RWPE1 (cell line): ENCODE results near the gene ARMC3.

Experiments
- CTCF ChIA-PET: fragments of 350-600 bp; sonication (Branson Sonifier 250); formaldehyde crosslinking; extraction: SDS; loops from one replicate; lab custom pipeline; 2021; lab: Yijun Ruan, JAX
- POLR2A ChIA-PET: fragments of 400-600 bp; formaldehyde crosslinking; extraction: SDS; loops from one replicate; lab custom pipeline; 2020; ENCODE audit warnings: antibody characterized with exemption; ENCODE audit not compliant: low non-redundant PET; lab: Yijun Ruan, JAX
- DNase-seq: peaks from one replicate; pipeline ENCODE4 v3.0.0; 2012; ENCODE audit warnings: low spot score
- H3K27ac ChIP-seq: fragments of 450-650 bp; 2 replicates; pipeline ENCODE4 v1.5.1; 2017
- TF ChIP-seq, protein P1 (sequence below): fragments of 450-650 bp; conservative IDR thresholded peaks from 2 replicates; pipeline ENCODE4 v1.5.1; 2017; ENCODE audit warnings: low read depth, mild to moderate bottlenecking

ARMC3 gene

DNA sequence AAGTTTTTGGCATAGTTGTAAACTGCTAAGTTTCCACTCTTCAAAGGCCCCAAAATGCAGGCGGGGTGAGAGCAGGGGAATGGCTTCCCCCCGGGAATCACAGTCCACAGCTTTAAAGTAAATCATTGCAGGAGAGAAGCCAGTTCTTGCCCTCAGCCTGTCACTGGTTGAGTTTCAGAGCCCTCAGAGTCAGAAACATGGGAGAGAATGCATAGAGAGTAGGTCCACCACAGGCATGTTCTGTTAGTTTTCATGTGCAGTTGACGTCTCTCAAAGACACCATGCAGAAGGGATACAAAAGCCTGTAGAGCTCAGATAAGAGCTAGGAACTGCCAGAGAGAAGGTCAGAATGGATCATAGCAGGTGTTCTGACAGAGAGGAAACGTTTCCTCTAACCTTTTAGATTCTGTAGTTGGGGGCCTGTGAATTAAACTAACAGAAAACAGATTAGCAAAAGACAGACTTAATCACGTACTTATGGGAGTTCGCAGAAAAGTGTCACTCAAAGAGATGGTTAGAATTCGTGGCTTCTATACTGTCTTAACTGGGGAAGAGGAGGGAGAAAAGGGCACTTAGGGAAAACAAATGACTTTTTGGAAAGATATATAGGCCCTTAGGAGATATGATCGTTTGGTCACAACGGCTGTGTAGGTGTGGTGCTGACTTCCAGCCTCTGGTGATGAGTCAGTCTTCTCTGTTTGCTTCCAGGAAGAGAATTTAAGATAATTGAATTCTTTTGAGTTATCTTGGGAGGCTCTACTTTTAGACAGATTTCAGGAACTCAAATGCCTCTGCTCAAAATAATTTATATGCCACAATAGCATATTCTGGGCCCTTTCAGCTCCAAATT, 119.6 kb downstream of the ARMC3 start:
- TF ChIP-seq, protein P1, sequence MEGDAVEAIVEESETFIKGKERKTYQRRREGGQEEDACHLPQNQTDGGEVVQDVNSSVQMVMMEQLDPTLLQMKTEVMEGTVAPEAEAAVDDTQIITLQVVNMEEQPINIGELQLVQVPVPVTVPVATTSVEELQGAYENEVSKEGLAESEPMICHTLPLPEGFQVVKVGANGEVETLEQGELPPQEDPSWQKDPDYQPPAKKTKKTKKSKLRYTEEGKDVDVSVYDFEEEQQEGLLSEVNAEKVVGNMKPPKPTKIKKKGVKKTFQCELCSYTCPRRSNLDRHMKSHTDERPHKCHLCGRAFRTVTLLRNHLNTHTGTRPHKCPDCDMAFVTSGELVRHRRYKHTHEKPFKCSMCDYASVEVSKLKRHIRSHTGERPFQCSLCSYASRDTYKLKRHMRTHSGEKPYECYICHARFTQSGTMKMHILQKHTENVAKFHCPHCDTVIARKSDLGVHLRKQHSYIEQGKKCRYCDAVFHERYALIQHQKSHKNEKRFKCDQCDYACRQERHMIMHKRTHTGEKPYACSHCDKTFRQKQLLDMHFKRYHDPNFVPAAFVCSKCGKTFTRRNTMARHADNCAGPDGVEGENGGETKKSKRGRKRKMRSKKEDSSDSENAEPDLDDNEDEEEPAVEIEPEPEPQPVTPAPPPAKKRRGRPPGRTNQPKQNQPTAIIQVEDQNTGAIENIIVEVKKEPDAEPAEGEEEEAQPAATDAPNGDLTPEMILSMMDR: no peak
- POLR2A ChIA-PET: no interaction called here
- no peak overlapping the region for H3K27ac ChIP-seq
- CTCF ChIA-PET: no interaction called here
- no peak for DNase-seq

DNA sequence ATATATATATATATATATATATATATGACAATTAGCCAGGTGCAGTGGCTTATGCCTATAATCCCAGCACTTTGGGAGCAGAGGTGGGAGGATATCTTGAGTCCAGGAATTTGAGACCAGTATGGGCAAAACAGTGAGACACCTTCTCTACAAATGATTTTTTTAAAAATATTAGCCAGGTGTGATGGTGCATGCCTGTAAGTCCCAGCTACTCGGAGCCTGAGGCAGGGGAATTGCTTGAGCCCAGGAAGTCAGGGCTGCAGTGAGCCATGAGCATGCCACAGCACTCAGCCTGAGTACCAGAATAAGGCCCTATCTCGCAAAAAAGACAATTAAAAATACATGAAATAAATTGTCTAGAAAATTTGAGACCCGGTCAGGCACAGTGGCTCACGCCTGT, 120.3 kb downstream of the ARMC3 start:
- TF ChIP-seq, protein P1: no peak
- DNase-seq: no peak
- ChIA-PET POLR2A (no interaction called here), CTCF (interaction anchor here (0.6 kb wide), 1 partner anchor 474 kb away, joined by 4 read pairs; no protein-coding TSS in a partner anchor)
- no peak overlapping the region for H3K27ac ChIP-seq

DNA sequence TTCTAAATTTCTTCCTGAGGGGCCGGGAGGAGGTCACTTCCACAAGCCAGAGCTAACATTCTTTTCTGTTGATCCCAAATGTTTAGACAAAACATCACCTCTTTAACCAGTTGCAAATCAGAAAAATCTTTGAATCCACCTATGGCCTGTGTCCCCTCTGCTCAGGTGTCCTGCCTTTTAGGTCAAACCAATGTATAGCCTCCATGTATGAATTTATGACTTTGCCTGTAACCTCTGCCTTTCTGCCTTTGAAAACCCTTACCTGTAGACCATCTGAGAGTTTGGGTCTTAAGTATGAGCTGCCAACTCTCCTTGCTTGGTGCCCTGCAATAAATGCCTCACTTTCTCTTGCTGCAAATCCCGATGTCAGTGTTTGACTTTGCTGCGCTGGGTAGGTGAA, 123.4 kb downstream of the ARMC3 start:
- no peak for DNase-seq
- POLR2A ChIA-PET: no interaction called here
- CTCF ChIA-PET: no interaction called here
- TF ChIP-seq, protein P1: no peak
- H3K27ac ChIP-seq: no peak overlapping the region

DNA sequence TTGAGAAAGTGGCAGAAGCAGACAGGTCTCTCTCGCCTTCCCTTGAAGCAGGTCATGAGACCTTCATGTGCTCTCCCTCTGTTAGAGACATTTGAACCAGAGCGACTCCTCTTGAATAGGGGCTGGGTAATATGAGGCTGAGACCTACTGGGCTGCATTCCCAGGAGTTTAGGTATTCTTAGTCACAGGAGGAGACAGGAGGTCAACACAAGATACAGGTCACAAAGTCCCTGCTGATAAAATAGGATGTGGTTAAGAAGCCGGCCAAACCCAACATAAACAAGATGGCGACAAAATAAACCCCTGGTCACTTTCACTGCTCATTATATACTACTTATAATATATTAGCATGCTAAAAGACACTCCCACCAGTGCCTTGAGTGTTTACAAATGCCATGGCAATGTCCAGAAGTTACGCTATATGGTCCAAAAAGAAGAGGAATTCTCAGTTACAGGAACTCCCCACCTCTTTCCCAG, 124.0 kb downstream of the ARMC3 start:
- no peak for DNase-seq
- H3K27ac ChIP-seq: no peak overlapping the region
- POLR2A ChIA-PET: no interaction called here
- TF ChIP-seq, protein P1: no peak
- CTCF ChIA-PET: no interaction called here

DNA sequence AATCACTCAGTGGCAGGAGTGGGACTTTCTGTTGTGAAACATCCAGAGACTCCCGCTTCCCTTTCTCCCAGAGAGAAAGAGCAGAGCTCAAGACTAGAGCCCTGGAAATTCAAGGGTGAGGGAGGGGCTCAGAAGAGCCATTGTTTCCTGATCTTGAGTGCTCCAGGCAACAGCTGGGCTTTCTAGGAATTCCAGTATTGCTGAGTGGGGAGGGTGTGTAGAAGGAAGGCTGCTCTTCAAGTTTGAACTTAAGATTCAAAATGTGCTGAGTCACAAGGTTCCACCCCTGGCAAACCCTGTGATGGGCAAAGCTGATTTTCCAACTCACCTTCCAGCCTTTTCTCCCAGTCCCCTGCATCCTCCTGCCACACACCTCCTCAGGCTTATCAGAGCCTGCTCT, 125.2 kb downstream of the ARMC3 start:
- peak; percentile 48 for DNase-seq
- TF ChIP-seq, protein P1: no peak
- no peak overlapping the region for H3K27ac ChIP-seq
- ChIA-PET POLR2A (no interaction called here), CTCF (interaction anchor here (0.6 to 0.7 kb wide), 2 partner anchors 23 to 388 kb away, joined by 3 to 5 read pairs; no protein-coding TSS in a partner anchor)

DNA sequence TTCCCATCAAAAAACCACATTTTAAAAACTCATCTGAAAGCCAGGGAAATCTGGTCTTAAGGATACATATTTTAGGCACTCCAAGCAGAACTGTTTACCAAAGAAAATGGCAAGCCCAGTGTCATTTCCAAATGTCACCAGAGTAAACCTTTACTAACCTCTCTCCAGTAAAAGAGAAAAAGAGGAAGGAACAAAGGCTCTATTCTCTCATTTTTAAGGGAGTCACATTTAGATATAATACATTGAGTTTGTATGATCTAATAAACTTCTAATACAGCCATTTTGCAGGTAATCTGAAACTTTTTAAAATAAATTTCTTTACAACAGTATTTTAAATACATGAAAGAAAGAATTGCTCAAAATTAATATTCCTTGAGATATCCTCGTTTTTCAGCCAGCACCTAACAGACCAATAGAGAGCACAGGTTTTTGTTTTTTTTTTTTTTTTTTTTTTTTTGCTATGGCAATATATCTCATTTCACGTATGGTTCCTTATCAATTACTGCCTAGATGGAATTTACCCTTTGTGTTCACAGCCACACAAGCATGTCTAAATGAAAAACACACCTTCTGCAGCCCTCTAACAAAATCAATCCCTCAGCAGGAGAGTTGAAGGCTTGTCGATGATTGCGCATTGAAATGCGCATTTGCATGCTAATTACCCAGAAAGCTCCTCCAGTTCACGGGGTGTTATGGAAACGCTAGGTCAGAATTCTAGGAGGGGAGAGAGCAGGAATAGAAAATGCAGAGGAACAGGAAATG, 127.8 kb downstream of the ARMC3 start:
- ChIA-PET CTCF (interaction anchor here (0.7 kb wide), 1 partner anchor 1966 kb away, joined by 3 read pairs; no protein-coding TSS in a partner anchor), POLR2A (no interaction called here)
- TF ChIP-seq, protein P1: no peak
- no peak overlapping the region for H3K27ac ChIP-seq
- DNase-seq: no peak
